ENCODE results near the gene FABP6.

- TF ChIP-seq CTCF (tag by site-specific recombination; IDR thresholded peaks at IDR 0.05) = no peak
- TF ChIP-seq ZNF146 (tag by site-specific recombination; IDR thresholded peaks at IDR 0.05) = no peak
- no peak for TF ChIP-seq SP7 (tag by site-specific recombination; IDR thresholded peaks at IDR 0.05)
- TF ChIP-seq ATF2 (tag by site-specific recombination; IDR thresholded peaks at IDR 0.05; ENCODE audit: low read depth) = no peak
- no peak for TF ChIP-seq OVOL3 (tag by site-specific recombination; IDR thresholded peaks at IDR 0.05)
- TF ChIP-seq TCF7L2 (IDR thresholded peaks at IDR 0.05; ENCODE audit: borderline replicate concordance, low read depth, low read length) = no peak
- TF ChIP-seq ZNF704 (tag by site-specific recombination; IDR thresholded peaks at IDR 0.05) = no peak
- no peak for TF ChIP-seq YY1 (tag by site-specific recombination; IDR thresholded peaks at IDR 0.05)
- no peak for TF ChIP-seq HOXA7 (CRISPR knock-in tag; IDR thresholded peaks at IDR 0.05; ENCODE audit: borderline replicate concordance)
- no peak for TF ChIP-seq ZNF48 (tag by site-specific recombination; IDR thresholded peaks at IDR 0.05)
- TF ChIP-seq ZSCAN23 (tag by site-specific recombination; IDR thresholded peaks at IDR 0.05) = no peak
- TF ChIP-seq ZBTB7A (tag by site-specific recombination; IDR thresholded peaks at IDR 0.05; ENCODE audit: low read depth) = no peak
- no peak for TF ChIP-seq ZNF366 (tag by site-specific recombination; conservative IDR thresholded peaks at IDR 0.05)
- TF ChIP-seq ZNF76 (tag by site-specific recombination; IDR thresholded peaks at IDR 0.05; ENCODE audit: borderline replicate concordance, low read depth) = no peak
Observed at GRCh38 chr5:160186480-160186879, 42.8 kb upstream of the FABP6 start.
